ENCODE results near the gene CNR2.
"Not testable (repeated sequence)": the region's sequence is repeated elsewhere in the genome, so short reads cannot be mapped to it uniquely, and the experiment has no call there.

CNR2 gene

GRCh38 chr1:23913212-23913880, at the start of gene CNR2:
TSS of gene CNR2 (minus strand) at chr1:23913362. CDS start at chr1:23875617, 37,745 bp downstream.
- DNase-seq (ENCODE audit: low spot score) = no peak

DNA sequence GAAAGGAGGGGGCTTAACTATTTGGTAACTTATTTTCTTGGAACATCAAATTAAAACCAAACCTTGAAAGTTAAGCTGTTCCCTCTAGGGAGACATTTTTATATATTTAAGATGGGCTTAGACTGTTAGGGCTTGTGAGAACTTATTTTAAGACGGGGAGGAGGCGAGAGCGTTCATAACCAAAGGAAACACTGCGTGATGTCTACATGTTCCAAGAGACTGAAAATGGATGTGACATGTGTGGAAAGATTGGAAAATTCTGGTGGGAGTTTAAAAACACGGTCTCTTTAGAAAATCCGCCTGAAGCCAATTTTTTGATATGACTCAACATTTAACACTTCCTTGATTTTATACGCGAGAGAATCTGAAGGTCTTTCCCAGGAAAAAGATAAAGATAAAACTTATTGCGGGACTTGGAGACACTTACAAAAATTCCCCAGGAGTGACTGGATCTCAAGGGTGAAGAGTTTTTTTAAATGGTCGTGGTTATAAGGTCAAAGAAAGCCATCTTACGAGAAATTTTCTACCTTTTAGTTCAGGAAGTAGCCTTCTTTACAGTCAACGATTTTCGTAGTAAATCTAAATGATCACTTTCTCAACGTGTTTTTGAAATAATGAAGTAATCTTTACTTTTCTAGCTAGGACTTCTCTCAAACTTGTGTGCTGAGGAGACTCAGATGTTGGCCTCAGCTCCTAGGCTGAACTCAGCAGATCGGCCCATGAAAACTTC, 47.3 kb upstream of the CNR2 start:
- DNase-seq (ENCODE audit: low spot score) = peak; percentile 42

- peak; percentile 95 for DNase-seq (ENCODE audit: low spot score)
Observed at GRCh38 chr1:23959461-23960290, 46.5 kb upstream of the CNR2 start, which contains the start of gene PNRC2. TSS of gene PNRC2 (plus strand) at chr1:23959828. CDS start at chr1:23961458, 1,630 bp downstream.

- peak; percentile 98 for DNase-seq (ENCODE audit: low spot score)
Observed at GRCh38 chr1:23958810-23959460, 45.8 kb upstream of the CNR2 start.

DNA sequence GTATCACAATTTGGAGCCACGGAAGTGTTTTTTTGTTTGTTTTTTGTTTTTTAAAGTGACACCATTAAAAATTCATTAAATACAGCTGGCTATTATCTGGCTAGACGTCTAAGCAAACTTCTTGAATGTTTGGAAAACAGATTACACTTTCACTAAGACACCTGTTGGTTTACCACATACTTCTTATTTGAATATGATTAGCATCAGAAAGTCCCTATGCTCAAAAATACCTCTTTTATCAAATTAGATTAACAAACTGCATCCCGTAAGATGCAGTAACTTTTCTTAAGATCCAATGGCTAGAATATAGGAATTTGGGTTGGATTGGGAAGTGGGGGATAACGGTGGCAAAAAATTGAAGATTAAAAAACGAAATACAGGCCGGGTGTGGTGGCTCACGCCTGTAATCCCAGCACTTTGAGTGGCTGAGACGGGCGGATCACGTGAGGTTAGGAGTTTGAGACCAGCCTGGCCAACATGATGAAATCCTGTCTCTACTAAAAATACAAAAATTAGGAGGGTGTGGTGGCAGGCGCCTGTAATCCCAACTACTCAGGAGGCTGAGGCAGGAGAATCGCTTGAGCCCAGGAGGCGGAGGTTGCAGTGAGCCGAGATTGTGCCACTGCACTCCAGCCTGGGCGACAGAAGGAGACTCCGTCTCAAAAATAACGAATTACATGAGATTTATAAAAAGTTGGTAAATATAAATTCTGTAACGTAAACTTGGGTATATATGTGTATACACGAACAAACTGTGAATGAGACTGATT, 45.1 kb upstream of the CNR2 start:
- DNase-seq (ENCODE audit: low spot score) = not testable (repeated sequence)

DNA sequence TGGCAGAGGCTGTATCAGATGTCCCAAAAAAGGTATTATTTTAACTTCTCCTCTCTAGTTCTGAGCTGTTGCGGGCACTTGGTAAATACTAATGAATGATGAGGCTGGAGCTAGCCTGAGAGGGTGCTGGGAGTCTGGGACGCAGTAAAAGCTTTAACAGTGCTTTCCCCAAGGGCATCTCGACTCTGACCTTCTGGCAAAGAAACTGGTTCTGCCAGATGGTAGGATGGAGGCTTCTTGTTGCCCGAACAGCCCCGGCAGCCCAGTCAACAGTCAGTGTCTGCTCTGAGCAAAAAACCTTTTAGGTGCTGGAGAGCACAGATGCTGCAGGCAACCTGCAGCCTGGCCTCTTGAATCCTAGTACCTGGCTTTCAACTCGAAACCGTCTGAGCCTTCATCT, 43.9 kb upstream of the CNR2 start:
- no peak for DNase-seq (ENCODE audit: low spot score)

DNA sequence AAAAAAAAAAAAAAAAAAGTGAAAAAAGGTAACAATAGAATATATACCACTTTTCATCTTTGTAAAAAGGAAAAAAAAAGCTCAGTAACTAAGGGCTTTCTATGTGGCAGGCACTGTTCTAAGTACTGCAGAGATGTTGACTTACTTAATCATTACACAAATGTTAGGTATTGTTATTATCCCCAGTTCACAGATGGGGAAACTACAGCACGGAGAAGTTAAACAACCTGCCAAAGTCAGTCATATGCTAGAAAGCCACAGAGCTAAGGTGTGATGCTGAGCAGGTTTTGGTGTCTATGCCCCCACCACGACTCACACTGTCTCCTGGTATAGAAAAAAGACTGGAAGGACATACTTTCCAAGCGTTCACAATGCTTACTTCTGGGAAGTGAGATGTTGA, 39.9 kb upstream of the CNR2 start:
- DNase-seq (ENCODE audit: low spot score) = no peak

GRCh38 chr1:23947366-23947765, 34.2 kb upstream of the CNR2 start:
- DNase-seq (ENCODE audit: low spot score) = no peak

DNA sequence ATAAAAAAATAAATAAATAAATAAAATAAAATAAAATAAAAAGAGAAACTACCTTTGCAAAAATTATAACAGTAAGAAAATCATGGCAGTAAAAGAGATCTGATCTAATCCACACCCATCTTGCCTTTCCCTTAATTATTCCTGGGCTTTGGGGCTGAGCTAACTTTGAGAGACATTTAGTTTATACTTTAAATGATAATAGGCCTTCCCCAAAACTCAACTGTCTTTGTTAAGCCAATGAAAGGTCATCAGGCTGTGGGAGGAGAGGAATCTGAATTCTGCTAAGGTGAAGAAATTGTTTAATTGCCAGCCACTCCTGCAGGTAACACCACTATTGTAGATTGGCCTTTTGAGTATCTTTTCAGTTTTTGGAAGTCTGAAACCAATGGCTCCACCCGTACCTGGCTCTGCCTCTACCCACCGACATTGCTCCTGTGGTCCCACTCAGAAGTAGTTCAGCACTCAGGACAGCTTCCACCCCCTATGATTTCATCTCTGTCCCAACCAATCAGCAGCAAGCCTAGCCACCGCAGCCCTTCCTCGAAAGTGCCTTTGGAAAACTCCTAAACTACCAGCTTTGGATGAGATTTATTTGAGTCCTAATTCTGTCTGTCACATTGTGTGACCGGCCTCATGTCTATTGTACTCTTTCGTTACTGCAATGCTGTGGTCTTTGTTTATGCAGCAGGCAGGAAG, 23.5 kb upstream of the CNR2 start:
- DNase-seq (ENCODE audit: low spot score) = no peak

GRCh38 chr1:23931491-23931880, 18.3 kb upstream of the CNR2 start:
- DNase-seq (ENCODE audit: low spot score) = no peak

GRCh38 chr1:23930861-23931490, 17.8 kb upstream of the CNR2 start:
- no peak for DNase-seq (ENCODE audit: low spot score)

DNA sequence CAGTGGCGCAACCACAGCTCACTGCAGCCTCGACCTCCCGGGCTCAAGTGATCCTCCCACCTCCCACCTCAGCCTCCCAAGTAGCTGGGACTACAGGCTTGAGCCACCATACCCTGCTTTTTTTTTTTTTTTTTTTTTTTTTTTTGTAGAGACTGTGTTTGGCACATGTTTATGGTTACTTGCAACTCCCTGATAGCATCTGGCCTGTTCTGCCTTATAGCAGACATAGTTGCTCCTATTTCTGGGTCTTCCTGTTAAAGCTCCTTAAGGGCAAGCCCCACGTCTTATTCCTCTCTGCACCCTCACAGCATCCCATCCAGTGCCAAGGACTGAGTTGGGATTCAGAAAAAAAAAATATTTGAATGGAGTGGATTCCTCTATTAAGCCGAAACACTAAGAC, 17.1 kb upstream of the CNR2 start:
- no peak for DNase-seq (ENCODE audit: low spot score)

DNA sequence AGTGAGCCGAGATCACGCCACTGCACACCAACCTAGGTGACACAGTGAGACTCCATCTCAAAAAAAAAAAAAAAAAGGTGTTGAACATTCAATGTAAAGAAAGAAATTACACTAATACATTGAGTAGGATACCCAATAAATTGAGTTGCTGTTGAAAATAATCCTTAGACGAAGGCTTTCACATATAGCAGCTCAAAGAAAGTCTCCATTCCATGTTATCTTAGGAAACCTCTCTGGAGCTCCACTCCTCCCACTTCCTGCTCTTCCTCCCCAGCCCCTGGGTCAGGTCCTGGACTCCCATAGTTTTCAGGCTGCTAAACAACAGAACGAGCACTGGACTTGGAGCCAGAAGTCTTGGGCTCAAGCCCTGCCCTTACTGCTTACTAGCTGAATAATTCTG, 15.6 kb upstream of the CNR2 start:
- no peak for DNase-seq (ENCODE audit: low spot score)

GRCh38 chr1:23927097-23927496, 13.9 kb upstream of the CNR2 start:
- no peak for DNase-seq (ENCODE audit: low spot score)

- no peak for DNase-seq (ENCODE audit: low spot score)
Observed at GRCh38 chr1:23925279-23925678, 12.1 kb upstream of the CNR2 start.

DNA sequence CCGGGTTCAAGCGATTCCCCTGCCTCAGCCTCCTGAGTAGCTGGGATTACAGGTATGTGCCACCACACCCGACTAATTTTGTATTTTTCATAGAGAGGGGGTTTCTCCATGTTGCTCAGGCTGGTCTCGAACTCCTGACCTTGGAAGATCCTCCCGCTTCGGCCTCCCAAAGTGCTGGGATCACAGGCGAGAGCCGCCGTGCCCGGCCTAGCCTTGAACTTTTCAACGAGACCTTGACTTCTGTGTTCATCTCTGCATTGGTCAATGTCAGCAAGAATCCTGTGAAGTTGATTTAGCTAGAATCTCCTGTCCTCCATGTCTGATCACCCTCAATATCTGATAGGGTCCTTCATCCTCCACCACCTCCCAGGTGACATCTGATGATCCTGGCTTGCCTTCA, 11.4 kb upstream of the CNR2 start:
- no peak for DNase-seq (ENCODE audit: low spot score)

GRCh38 chr1:23923592-23924499, 10.7 kb upstream of the CNR2 start:
- no peak for DNase-seq (ENCODE audit: low spot score)

GRCh38 chr1:23922321-23922943, 9.3 kb upstream of the CNR2 start:
- DNase-seq (ENCODE audit: low spot score) = no peak

Data from RKO (cell line).